ENCODE data around the gene KIF1A. TPM values are rescaled to one million over a fixed set of nuclear protein-coding genes. Genes with fewer than 3 reads are reported as not detected.

KIF1A gene
- total and polyA plus RNA-seq, 10 of the 15 experiments (the other 5 are each of a cell fraction or from before 2014, with no cell fraction given): 0.04 to 0.95 (median 0.06) TPM; not detected in 5

GRCh38 chr2:240799033-240799820, 20.8 kb downstream of the KIF1A start (continued):
- TF ChIP-seq IKZF1 (conservative IDR thresholded peaks at IDR 0.05) (no peak), ZNF274 (IDR thresholded peaks at IDR 0.05; ENCODE audit: insufficient read depth, insufficient read length) (no peak), MEF2A (IDR thresholded peaks at IDR 0.05; ENCODE audit: insufficient read depth, low read depth, low read length) (no peak), ZNF217 (IDR thresholded peaks at IDR 0.05) (no peak)

GRCh38 chr2:240798327-240798905, 21.6 kb downstream of the KIF1A start:
- ChIA-PET RAD21 (ENCODE audit: unreplicated experiment) (no interaction called here), POLR2A (no interaction called here), CTCF (no interaction called here), SMC1A (ENCODE audit: uncharacterized antibody, unreplicated experiment) (no interaction called here)
- Histone ChIP-seq H3K9ac (ENCODE audit: control insufficient read depth, insufficient read depth, low read length) (no peak overlapping the region), H3K27ac (ENCODE audit: control insufficient read depth, insufficient read depth) (no peak overlapping the region), H3K4me1 (ENCODE audit: control insufficient read depth, insufficient read depth, low read length) (no peaks in the 10 kb centered on the region), H2AFZ (ENCODE audit: control insufficient read depth, low read depth, low read length) (no peak overlapping the region), H3K4me3 (no peak overlapping the region), H3K36me3 (ENCODE audit: control insufficient read depth in 2 of 2, insufficient read depth in 2 of 2, low read length in 1 of 2) (no peaks in the 10 kb centered on the region), H3K9me3 (replicated peaks; ENCODE audit: control insufficient read depth, insufficient read depth, low read length) (no peaks in the 10 kb centered on the region), H3K4me2 (ENCODE audit: control insufficient read depth, insufficient read depth) (no peak overlapping the region), H3K79me2 (ENCODE audit: control insufficient read depth, insufficient read depth, low read length) (no peaks in the 10 kb centered on the region), H4K20me1 (ENCODE audit: control insufficient read depth, insufficient read depth) (no peaks in the 10 kb centered on the region), H3K27me3 (replicated peaks in 1 of 2; ENCODE audit: control insufficient read depth in 2 of 2, insufficient read depth in 2 of 2, low read length in 1 of 2) (0 out of 4 replicates have a peak, but pooled peaks cover 0 to 1% of the 10 kb centered on the region in 2 experiments)
- 24% methylated on average over 17 of the region's 17 CpGs for WGBS (ENCODE audit: insufficient coverage, insufficient replicate concordance, low lambda C conversion rate, missing lambda C conversion rate)
- FAIRE-seq (no peak), ATAC-seq (no peak), DNase-seq (ENCODE audit: low read depth, low spot score) (no peak)
- intact Hi-C loops (cut with micrococcal nuclease; ENCODE audit: unreplicated experiment): no loop called here
- in situ Hi-C loops (cut with MboI): no loop called here
- BruUV-seq (replicated peaks): no TSS peak
- TF ChIP-seq CHD4 (IDR thresholded peaks at IDR 0.05) (no peak), ATF2 (IDR thresholded peaks at IDR 0.05; ENCODE audit: low read length) (no peak), SMAD5 (IDR thresholded peaks at IDR 0.05; ENCODE audit: low read depth) (no peak), SMAD1 (IDR thresholded peaks at IDR 0.05; ENCODE audit: low read depth, partially characterized antibody) (no peak), POLR2AphosphoS2 (IDR thresholded peaks at IDR 0.05; ENCODE audit: low read depth, low read length) (no peak), IKZF1 (conservative IDR thresholded peaks at IDR 0.05) (no peak), BCL3 (IDR thresholded peaks at IDR 0.05; ENCODE audit: borderline replicate concordance, insufficient read depth, low read depth, low read length, poor library complexity, severe bottlenecking) (no peak), KAT2A (conservative IDR thresholded peaks at IDR 0.05; ENCODE audit: control insufficient read depth, low read depth, low read length) (no peak), CHD2 (IDR thresholded peaks at IDR 0.05; ENCODE audit: borderline replicate concordance, low read depth, low read length) (no peak), E2F8 (IDR thresholded peaks at IDR 0.05; ENCODE audit: low read depth, partially characterized antibody) (no peak), TBL1XR1 (IDR thresholded peaks at IDR 0.05; ENCODE audit: low read depth, low read length) (no peak), SP1 (IDR thresholded peaks at IDR 0.05; ENCODE audit: low read depth, low read length) (no peak)
- TF ChIP-seq, protein P1, sequence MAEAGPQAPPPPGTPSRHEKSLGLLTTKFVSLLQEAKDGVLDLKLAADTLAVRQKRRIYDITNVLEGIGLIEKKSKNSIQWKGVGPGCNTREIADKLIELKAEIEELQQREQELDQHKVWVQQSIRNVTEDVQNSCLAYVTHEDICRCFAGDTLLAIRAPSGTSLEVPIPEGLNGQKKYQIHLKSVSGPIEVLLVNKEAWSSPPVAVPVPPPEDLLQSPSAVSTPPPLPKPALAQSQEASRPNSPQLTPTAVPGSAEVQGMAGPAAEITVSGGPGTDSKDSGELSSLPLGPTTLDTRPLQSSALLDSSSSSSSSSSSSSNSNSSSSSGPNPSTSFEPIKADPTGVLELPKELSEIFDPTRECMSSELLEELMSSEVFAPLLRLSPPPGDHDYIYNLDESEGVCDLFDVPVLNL (IDR thresholded peaks at IDR 0.05; ENCODE audit: low read depth, low read length): no peak
